Measurements from ENCODE around the gene PASK. TPM values are rescaled to one million over a fixed set of nuclear protein-coding genes. Genes with fewer than 3 reads are reported as not detected.

Gene PASK
- 10 to 100 TPM; 50.8 to 58.5 TPM for total RNA-seq

DNA sequence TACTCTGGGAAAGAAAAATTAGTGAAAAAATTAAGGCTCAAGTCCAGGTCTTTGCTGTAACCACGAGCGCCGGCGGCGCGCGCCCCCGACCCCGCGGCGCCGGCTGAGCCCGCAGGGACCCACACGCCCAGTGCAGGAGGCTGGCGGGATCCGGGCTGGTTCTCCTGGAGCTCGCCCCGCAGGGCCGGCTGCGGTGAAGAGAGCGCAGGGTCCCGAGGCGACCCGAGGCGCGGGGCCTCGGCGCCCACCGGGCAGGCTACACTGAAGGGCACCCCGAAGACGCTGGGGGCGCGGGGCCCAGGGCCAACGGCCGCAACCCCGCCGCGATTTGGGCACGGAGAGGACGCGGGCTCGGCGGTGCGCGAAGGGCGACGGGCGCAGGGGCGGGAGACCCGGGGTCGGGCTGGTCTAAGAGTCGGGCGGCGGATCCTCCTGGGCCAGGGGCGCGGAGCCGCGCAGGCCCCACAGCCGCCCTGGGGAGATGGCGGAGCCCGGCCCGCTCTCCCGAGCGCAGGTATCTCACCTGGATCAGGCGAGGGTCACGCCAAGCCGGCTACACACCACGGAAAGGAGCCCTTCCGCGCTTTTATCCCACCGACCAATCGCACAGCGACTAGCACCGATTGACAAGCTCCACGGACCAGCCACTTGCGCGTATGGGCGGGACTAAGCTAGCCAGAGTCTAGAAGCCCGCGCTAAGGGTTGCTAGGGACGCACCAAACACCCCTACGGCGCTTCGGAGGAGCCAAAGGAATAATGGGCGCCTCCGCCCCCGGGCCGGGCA lies at the start of gene PASK:
PASK (minus strand) TSS at position 582 of the 784 bp plus-strand sequence. CDS start 6,440 bp downstream, outside the sequence.

DNA sequence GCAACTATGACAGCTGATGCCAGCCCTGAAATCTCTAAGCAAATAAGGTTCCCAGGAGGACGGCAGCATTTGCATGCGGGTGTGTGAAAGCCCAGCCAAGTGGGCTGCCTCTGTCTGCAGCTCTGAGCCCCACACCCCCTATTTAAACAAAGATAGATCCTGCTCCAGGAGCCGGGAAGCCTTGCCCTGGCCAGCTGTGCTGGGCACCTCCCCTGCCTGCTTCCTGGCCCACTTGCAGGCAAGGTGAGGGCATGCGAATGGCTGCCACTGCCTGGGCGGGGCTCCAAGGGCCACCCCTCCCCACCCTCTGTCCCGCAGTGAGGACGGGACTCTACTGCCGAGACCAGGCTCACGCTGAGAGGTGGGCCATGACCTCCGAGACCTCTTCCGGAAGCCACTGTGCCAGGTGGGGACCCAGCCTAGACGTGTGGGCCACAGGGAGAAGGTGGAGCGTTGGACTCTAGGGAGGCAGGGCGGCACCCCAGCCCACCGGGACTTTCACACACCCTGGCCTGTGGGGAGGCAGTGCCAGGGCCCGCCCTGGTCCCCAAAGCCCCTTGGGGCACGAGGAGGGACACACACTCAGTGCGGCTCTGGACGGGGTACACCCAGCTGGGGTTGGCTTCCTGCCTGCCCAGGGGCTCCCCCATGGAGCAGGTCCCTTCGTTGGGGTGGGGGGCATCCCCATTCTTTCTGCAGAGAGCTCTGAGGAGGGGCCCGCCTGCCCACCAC lies 39.3 kb upstream of the PASK start, which contains the start of gene ANO7:
ANO7 (plus strand) TSS at position 317 of the 732 bp plus-strand sequence. CDS start 1,387 bp downstream, outside the sequence.

GRCh38 chr2:241149925-241150659 lies 820 bp upstream of the PASK start, which contains the start of gene PPP1R7:
Gene PPP1R7, plus strand, starts transcription at chr2:241150467. Its CDS starts 29 bp downstream, at chr2:241150496.

GRCh38 chr2:241102239-241102803 lies 47.0 kb downstream of the PASK start, which contains the start of gene MTERF4:
Gene MTERF4, minus strand, starts transcription at chr2:241102287. Its CDS starts 14 bp downstream, at chr2:241102273.

Other genes with a start within 250 kb of the PASK start
- not detected for gene CROCC2, start 243.1 kb downstream of the PASK start, total RNA-seq
- 10 to 100 TPM; 14.4 to 15.2 TPM for gene SNED1, start 150.9 kb downstream of the PASK start, total RNA-seq
- 10 to 100 TPM; 53.5 to 56.9 TPM for gene MTERF4, start 47.2 kb downstream of the PASK start, total RNA-seq
- gene PPP1R7, start 995 bp upstream of the PASK start, total RNA-seq = 10 to 100 TPM; 79.8 to 84.2 TPM
- under 1 TPM; 0.45 to 0.77 TPM for gene ANO7, start 39.2 kb upstream of the PASK start, total RNA-seq
- 100 to 1,000 TPM; 163 to 180 TPM for gene HDLBP, start 166.2 kb upstream of the PASK start, total RNA-seq
- gene SEPTIN2, start 166.5 kb upstream of the PASK start, total RNA-seq = 100 to 1,000 TPM; 279 to 281 TPM
- gene FARP2, start 206.8 kb upstream of the PASK start, total RNA-seq = 10 to 100 TPM; 11.9 to 13.3 TPM